ENCODE results near the gene SETD7. TPM values are rescaled to one million over a fixed set of nuclear protein-coding genes. Genes with fewer than 3 reads are reported as not detected.

SETD7 gene
- total and polyA plus RNA-seq, 2 donors (not counting 1 experiment from before 2014, with no cell fraction given), result 37.5 to 80.8 TPM

DNA sequence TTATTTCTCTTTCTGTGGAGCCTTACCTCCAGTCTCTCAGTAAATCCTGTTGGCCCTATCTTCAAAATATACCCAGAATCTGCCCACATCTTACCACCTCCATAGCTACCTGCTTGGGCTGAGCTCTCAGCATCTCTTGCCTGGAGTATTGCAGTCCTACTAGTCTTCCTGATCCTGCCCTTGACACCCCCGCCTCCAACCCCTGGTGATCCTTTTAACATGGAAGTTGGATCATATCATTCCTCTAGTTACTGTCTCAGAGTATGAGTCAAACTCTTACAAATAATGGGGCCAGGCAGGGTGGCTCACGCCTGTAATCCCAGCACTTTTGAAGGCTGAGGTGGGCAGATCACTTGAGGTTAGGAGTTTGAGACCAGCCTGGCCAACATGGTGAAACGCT is 43.1 kb upstream of the SETD7 start:
- H2AFZ ChIP-seq (ENCODE audit: low read length), result no peak overlapping the region
- peaks cover 20% of the 10 kb centered on the region for H3K4me1 ChIP-seq (ENCODE audit: control insufficient read depth, extremely low read depth, insufficient read depth, low read length)
- H3K4me2 ChIP-seq (ENCODE audit: extremely low read depth, insufficient read depth, low read length), result no peak overlapping the region
- H4K20me1 ChIP-seq (ENCODE audit: control insufficient read depth, extremely low read depth, insufficient read depth, low read length), result no peaks in the 10 kb centered on the region
- no peak overlapping the region for H3K4me3 ChIP-seq (replicated peaks in 1 of 4; ENCODE audit: control extremely low read depth in 1 of 4, insufficient read depth in 1 of 4, low read depth in 3 of 4, low read length in 4 of 4)
- H3K9me3 ChIP-seq (ENCODE audit: control insufficient read depth, insufficient read depth, low read depth, low read length), result no peaks in the 10 kb centered on the region
- no peaks in the 10 kb centered on the region for H3K79me2 ChIP-seq (ENCODE audit: control insufficient read depth, insufficient read depth, low read length)
- no peaks in the 10 kb centered on the region for H3K27me3 ChIP-seq (ENCODE audit: control insufficient read depth, insufficient read depth, low read length)
- no peak overlapping the region for H3K27ac ChIP-seq (ENCODE audit: insufficient read depth, low read length)
- no peaks in the 10 kb centered on the region for H3K36me3 ChIP-seq (ENCODE audit: control insufficient read depth, insufficient read depth, low read length)
- DNase-seq (ENCODE audit: low read depth in 2 of 2), result no peak
- no peak for TF ChIP-seq EZH2 (IDR thresholded peaks at IDR 0.05; ENCODE audit: low read length, missing control alignments)
- TF ChIP-seq, protein P1, sequence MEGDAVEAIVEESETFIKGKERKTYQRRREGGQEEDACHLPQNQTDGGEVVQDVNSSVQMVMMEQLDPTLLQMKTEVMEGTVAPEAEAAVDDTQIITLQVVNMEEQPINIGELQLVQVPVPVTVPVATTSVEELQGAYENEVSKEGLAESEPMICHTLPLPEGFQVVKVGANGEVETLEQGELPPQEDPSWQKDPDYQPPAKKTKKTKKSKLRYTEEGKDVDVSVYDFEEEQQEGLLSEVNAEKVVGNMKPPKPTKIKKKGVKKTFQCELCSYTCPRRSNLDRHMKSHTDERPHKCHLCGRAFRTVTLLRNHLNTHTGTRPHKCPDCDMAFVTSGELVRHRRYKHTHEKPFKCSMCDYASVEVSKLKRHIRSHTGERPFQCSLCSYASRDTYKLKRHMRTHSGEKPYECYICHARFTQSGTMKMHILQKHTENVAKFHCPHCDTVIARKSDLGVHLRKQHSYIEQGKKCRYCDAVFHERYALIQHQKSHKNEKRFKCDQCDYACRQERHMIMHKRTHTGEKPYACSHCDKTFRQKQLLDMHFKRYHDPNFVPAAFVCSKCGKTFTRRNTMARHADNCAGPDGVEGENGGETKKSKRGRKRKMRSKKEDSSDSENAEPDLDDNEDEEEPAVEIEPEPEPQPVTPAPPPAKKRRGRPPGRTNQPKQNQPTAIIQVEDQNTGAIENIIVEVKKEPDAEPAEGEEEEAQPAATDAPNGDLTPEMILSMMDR (conservative IDR thresholded peaks at IDR 0.05 in 1 of 2, IDR thresholded peaks at IDR 0.05 in 1 of 2; ENCODE audit: low read depth in 1 of 2, low read length in 2 of 2), result no peak
- H3K9ac ChIP-seq (ENCODE audit: insufficient read depth, low read length), result no peak overlapping the region

DNA sequence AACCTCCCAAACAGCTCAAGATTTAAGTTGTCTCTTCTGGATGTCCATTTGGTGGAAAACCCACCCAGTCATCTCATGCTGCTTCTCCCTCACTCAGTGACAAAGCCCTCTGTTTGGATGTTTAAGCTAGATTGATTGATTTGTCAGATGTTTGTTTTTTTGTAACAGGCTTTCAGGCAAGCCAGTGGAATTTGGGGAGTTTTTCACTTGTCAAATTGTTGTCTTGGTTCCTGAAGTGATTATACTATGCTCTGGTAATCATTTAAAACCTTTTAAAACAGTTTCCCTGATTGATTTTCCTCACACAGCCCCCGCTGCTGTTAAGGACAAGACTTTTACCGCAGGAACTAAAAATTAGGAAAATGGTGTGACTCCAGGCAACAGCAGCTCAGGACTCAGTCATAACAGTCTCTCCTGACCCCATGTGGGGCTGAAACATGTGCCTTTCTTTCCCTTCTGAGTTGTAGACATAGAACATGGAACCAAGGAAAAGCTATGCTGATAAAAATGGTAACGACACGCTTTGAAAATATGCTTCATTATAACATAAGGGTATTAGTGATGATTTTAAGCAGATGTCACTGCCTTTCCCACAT is 40.8 kb upstream of the SETD7 start:
- no peak for DNase-seq (ENCODE audit: low read depth in 2 of 2)
- Histone ChIP-seq H3K4me3 (replicated peaks in 1 of 4; ENCODE audit: control extremely low read depth in 1 of 4, insufficient read depth in 1 of 4, low read depth in 3 of 4, low read length in 4 of 4) (no peak overlapping the region), H3K27me3 (ENCODE audit: control insufficient read depth, insufficient read depth, low read length) (no peaks in the 10 kb centered on the region), H3K27ac (ENCODE audit: insufficient read depth, low read length) (no peak overlapping the region), H3K9ac (ENCODE audit: insufficient read depth, low read length) (no peak overlapping the region), H3K4me1 (ENCODE audit: control insufficient read depth, extremely low read depth, insufficient read depth, low read length) (peaks cover 26% of the 10 kb centered on the region), H2AFZ (ENCODE audit: low read length) (no peak overlapping the region), H3K4me2 (ENCODE audit: extremely low read depth, insufficient read depth, low read length) (peak overlapping the region; percentile 52), H3K79me2 (ENCODE audit: control insufficient read depth, insufficient read depth, low read length) (no peaks in the 10 kb centered on the region), H3K36me3 (ENCODE audit: control insufficient read depth, insufficient read depth, low read length) (no peaks in the 10 kb centered on the region), H3K9me3 (ENCODE audit: control insufficient read depth, insufficient read depth, low read depth, low read length) (no peaks in the 10 kb centered on the region), H4K20me1 (ENCODE audit: control insufficient read depth, extremely low read depth, insufficient read depth, low read length) (no peaks in the 10 kb centered on the region)
- no peak for TF ChIP-seq EZH2 (IDR thresholded peaks at IDR 0.05; ENCODE audit: low read length, missing control alignments)
- TF ChIP-seq, protein P1 (conservative IDR thresholded peaks at IDR 0.05 in 1 of 2, IDR thresholded peaks at IDR 0.05 in 1 of 2; ENCODE audit: low read depth in 1 of 2, low read length in 2 of 2), result no peak

DNA sequence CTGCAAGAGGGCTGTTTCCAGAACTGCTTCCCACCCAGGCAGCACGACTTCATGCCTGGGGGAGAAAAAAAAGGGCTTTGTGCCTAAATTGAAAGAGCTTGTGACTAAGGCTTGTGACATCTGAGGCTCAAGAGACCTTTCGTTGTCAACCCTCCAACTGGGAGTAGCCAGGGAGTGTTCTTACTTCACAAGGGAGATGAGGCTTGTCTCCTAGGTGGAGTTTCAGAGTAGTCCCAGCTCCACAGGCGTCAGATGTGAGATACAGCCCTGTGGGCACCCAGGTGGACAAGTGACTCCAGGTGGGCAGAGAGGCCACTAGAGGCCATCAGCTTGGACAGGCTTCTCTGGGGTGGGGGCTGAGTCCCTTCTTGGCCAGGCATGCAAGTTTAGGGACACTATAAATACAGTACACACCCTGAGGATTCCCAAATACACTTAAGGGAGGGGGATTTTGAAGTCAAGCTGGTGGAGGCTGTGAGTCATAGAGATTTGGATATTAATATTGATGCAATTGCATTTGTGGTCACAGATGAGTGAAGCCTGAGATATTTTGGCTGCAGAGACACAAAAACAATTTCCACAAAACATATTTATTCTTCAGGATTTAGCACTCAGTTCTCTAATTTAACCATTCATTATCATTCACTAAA is 40.1 kb upstream of the SETD7 start:
- Histone ChIP-seq H3K27ac (ENCODE audit: insufficient read depth, low read length) (peak overlapping the region; percentile 34), H3K36me3 (ENCODE audit: control insufficient read depth, insufficient read depth, low read length) (no peaks in the 10 kb centered on the region), H3K79me2 (ENCODE audit: control insufficient read depth, insufficient read depth, low read length) (no peaks in the 10 kb centered on the region), H3K9ac (ENCODE audit: insufficient read depth, low read length) (no peak overlapping the region), H3K4me2 (ENCODE audit: extremely low read depth, insufficient read depth, low read length) (peak overlapping the region; percentile 39), H3K27me3 (ENCODE audit: control insufficient read depth, insufficient read depth, low read length) (no peaks in the 10 kb centered on the region), H3K4me3 (replicated peaks in 1 of 4; ENCODE audit: control extremely low read depth in 1 of 4, insufficient read depth in 1 of 4, low read depth in 3 of 4, low read length in 4 of 4) (no peak overlapping the region), H3K4me1 (ENCODE audit: control insufficient read depth, extremely low read depth, insufficient read depth, low read length) (peaks cover 26% of the 10 kb centered on the region), H2AFZ (ENCODE audit: low read length) (no peak overlapping the region), H3K9me3 (ENCODE audit: control insufficient read depth, insufficient read depth, low read depth, low read length) (no peaks in the 10 kb centered on the region), H4K20me1 (ENCODE audit: control insufficient read depth, extremely low read depth, insufficient read depth, low read length) (no peaks in the 10 kb centered on the region)
- peak; percentile 45 to 78 for DNase-seq (ENCODE audit: low read depth in 2 of 2)
- TF ChIP-seq, protein P1 (conservative IDR thresholded peaks at IDR 0.05 in 1 of 2, IDR thresholded peaks at IDR 0.05 in 1 of 2; ENCODE audit: low read depth in 1 of 2, low read length in 2 of 2), result no peak
- no peak for TF ChIP-seq EZH2 (IDR thresholded peaks at IDR 0.05; ENCODE audit: low read length, missing control alignments)

All from fibroblast of lung (primary cell).